GM12875 (cell line): ENCODE data around the gene KANSL1.
"Not testable (repeated sequence)": the region's sequence is repeated elsewhere in the genome, so short reads cannot be mapped to it uniquely, and the experiment has no call there.

ENCODE experiments used
- H3K4me3 ChIP-seq: one replicate; pipeline ENCODE4 v1.5.1; 2011; ENCODE audit warnings: low read depth, low read length, control low read depth
- CTCF ChIP-seq: IDR thresholded peaks from 2 replicates; pipeline ENCODE4 v1.5.1; 2011; ENCODE audit warnings: low read depth, mild to moderate bottlenecking, control low read depth, inconsistent platforms, low read length, moderate library complexity, borderline replicate concordance; ENCODE audit not compliant: insufficient read depth

KANSL1 gene

GRCh38 chr17:46108550-46109110 is 84.6 kb downstream of the KANSL1 start:
- no peak overlapping the region for H3K4me3 ChIP-seq
- no peak for TF ChIP-seq CTCF

DNA sequence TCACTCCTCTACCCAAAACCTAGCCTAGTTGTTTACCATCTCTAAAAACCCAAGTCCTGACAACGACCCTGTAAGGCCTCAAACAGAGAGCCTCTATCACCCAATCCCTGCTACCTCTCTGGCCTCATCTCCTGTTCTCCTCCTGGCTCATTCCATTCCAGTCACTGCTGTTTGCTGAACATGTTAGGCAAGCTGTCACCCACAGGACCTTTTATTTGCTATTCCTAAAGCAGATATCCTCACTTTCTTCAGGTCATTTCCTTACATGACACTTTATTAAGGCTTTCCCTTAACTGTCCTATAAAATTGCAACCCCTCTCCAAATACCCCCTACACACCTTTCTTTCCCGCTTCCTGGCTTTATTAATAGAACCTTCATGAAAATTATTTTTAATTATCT is 85.1 kb downstream of the KANSL1 start:
- no peak overlapping the region for H3K4me3 ChIP-seq
- no peak for TF ChIP-seq CTCF

GRCh38 chr17:46106966-46107644 is 86.1 kb downstream of the KANSL1 start:
- no peak for TF ChIP-seq CTCF
- H3K4me3 ChIP-seq = no peak overlapping the region

GRCh38 chr17:46102806-46103205 is 90.4 kb downstream of the KANSL1 start:
- H3K4me3 ChIP-seq = not testable (repeated sequence)

DNA sequence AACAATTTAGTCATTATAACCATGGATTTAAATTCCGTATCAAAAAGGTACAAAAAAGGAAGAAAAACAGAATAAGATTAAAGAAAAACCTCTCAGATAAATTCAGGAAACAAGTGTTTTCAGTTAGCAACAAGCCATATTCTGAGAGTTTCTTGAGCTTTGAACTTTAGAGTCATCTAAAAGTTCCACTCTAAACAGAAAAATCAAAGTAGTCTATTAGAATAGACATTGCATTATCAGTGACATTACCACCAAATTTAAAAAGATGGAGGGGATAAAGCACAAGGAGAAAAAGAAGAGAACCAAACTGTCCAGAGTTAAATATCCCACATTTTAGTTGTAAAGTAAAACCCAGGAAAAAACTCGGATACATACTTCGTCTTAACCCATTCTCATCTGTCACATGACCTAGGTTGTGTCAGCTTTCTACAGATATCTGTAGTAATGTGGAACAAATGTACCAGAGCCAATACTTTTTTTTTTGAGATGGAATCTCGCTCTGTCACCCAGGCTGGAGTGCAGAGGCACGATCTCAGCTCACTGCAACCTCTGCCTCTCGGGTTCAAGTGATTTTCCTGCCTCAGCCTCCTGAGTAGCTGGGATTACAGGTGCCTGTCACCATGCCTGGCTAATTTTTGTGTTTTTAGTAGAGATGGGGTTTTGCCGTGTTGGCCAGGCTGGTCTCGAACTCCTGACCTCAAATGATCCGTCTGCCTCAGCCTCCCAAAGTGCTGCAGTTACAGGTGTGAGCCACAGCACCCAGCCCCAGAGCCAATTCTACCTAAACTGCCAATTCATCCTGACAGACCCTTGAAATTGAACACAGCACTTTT is 91.2 kb downstream of the KANSL1 start:
- H3K4me3 ChIP-seq = not testable (repeated sequence)

GRCh38 chr17:46100590-46100989 is 92.6 kb downstream of the KANSL1 start:
- no peak for TF ChIP-seq CTCF
- H3K4me3 ChIP-seq = no peak overlapping the region

GRCh38 chr17:46099865-46100264 is 93.4 kb downstream of the KANSL1 start:
- TF ChIP-seq CTCF = no peak
- H3K4me3 ChIP-seq = no peak overlapping the region

GRCh38 chr17:46097497-46097896 is 95.7 kb downstream of the KANSL1 start:
- H3K4me3 ChIP-seq = no peak overlapping the region
- TF ChIP-seq CTCF = no peak
